Hematopoietic multipotent progenitor cell (in vitro differentiated cells): ENCODE data around the gene ANKRD13B. TPM values are rescaled to one million over a fixed set of nuclear protein-coding genes. Genes with fewer than 3 reads are reported as not detected.
A peak's percentile ranks its signal among the peaks of the same experiment; 100 is the strongest.

ENCODE experiments used
- DNase-seq, 3 donors: peaks; one replicate each; pipeline ENCODE4 v3.0.0-alpha.2; 2011 to 2015; ENCODE audit warnings: low read depth in 2 of 3, low spot score in 2 of 3
- total RNA-seq: library from RNA; depleted of rRNA; stranded (reverse); fragments of >200 nt; gene quantifications from one replicate; pipeline ENCODE4 v1.2.3, GENCODE V29; 2012

ANKRD13B gene
- total RNA-seq, 1 donor, result 22.9 TPM

GRCh38 chr17:29568331-29569244, 24.3 kb upstream of the ANKRD13B start, which contains the start of gene TP53I13:
TSS of gene TP53I13 (plus strand) at chr17:29568701. CDS start at chr17:29568759, 58 bp downstream.
- DNase-seq, result peak; percentile 66 to 88 (median 86)

GRCh38 chr17:29569245-29569950, 23.5 kb upstream of the ANKRD13B start:
- no peak for DNase-seq

- DNase-seq, result no peak
These were observed 22.4 kb upstream of the ANKRD13B start for GRCh38 chr17:29570521-29570920.

- no peak for DNase-seq
These were observed 21.4 kb upstream of the ANKRD13B start for GRCh38 chr17:29571486-29571882.

- DNase-seq, result no peak
These were observed 20.9 kb upstream of the ANKRD13B start for GRCh38 chr17:29571883-29572681.

- DNase-seq, result peak in 2 of 3 donors; percentile 64 to 73
These were observed 20.0 kb upstream of the ANKRD13B start for GRCh38 chr17:29572691-29573557.

- no peak for DNase-seq
These were observed 19.4 kb upstream of the ANKRD13B start for GRCh38 chr17:29573558-29573869.

GRCh38 chr17:29573871-29574731, 18.8 kb upstream of the ANKRD13B start:
- no peak for DNase-seq

GRCh38 chr17:29574732-29575510, 18.0 kb upstream of the ANKRD13B start:
- DNase-seq, result no peak

- no peak for DNase-seq
These were observed 17.3 kb upstream of the ANKRD13B start for GRCh38 chr17:29575511-29576213.

GRCh38 chr17:29576214-29577000, 16.5 kb upstream of the ANKRD13B start:
- no peak for DNase-seq

GRCh38 chr17:29577001-29577370, 15.9 kb upstream of the ANKRD13B start:
- no peak for DNase-seq

GRCh38 chr17:29577385-29578211, 15.3 kb upstream of the ANKRD13B start:
- no peak for DNase-seq

GRCh38 chr17:29578626-29579485, 14.1 kb upstream of the ANKRD13B start:
- DNase-seq, result no peak
